HG03097 (cell line): ENCODE measurements around the gene JAKMIP2.
"Not testable (repeated sequence)": the region's sequence is repeated elsewhere in the genome, so short reads cannot be mapped to it uniquely, and the experiment has no call there.

Source experiments
- ATAC-seq: cut with Tn5 transposase; IDR thresholded peaks from one replicate; pipeline ENCODE4 v1.9.1; 2021; ENCODE audit not compliant: unreplicated experiment, low FRiP score

JAKMIP2 gene

GRCh38 chr5:147750065-147750464 is 32.5 kb downstream of the JAKMIP2 start:
- no peak for ATAC-seq

- ATAC-seq, result no peak
Observed at GRCh38 chr5:147748590-147748989, 33.9 kb downstream of the JAKMIP2 start.

GRCh38 chr5:147746986-147747385 is 35.5 kb downstream of the JAKMIP2 start:
- ATAC-seq, result no peak

- no peak for ATAC-seq
Observed at GRCh38 chr5:147743678-147744374, 38.7 kb downstream of the JAKMIP2 start.

- ATAC-seq, result no peak
Observed at GRCh38 chr5:147743012-147743411, 39.5 kb downstream of the JAKMIP2 start.

- ATAC-seq, result no peak
Observed at GRCh38 chr5:147742151-147742550, 40.4 kb downstream of the JAKMIP2 start.

- ATAC-seq, result no peak
Observed at GRCh38 chr5:147740864-147741263, 41.7 kb downstream of the JAKMIP2 start.

- no peak for ATAC-seq
Observed at GRCh38 chr5:147737921-147738320, 44.6 kb downstream of the JAKMIP2 start.

GRCh38 chr5:147735621-147736125 is 46.9 kb downstream of the JAKMIP2 start:
- ATAC-seq, result no peak

GRCh38 chr5:147734894-147735293 is 47.6 kb downstream of the JAKMIP2 start:
- no peak for ATAC-seq

- ATAC-seq, result no peak
Observed at GRCh38 chr5:147733075-147733474, 49.5 kb downstream of the JAKMIP2 start.

GRCh38 chr5:147732291-147732883 is 50.1 kb downstream of the JAKMIP2 start:
- ATAC-seq, result no peak

- no peak for ATAC-seq
Observed at GRCh38 chr5:147731431-147732290, 50.9 kb downstream of the JAKMIP2 start.

GRCh38 chr5:147727200-147727599 is 55.3 kb downstream of the JAKMIP2 start:
- ATAC-seq, result no peak

- ATAC-seq, result not testable (repeated sequence)
Observed at GRCh38 chr5:147721191-147721960, 61.2 kb downstream of the JAKMIP2 start.

GRCh38 chr5:147713550-147714295 is 68.8 kb downstream of the JAKMIP2 start:
- ATAC-seq, result no peak

GRCh38 chr5:147712598-147712997 is 69.9 kb downstream of the JAKMIP2 start:
- no peak for ATAC-seq

- ATAC-seq, result no peak
Observed at GRCh38 chr5:147712019-147712418, 70.5 kb downstream of the JAKMIP2 start.

GRCh38 chr5:147711019-147711418 is 71.5 kb downstream of the JAKMIP2 start:
- ATAC-seq, result no peak

- ATAC-seq, result no peak
Observed at GRCh38 chr5:147708708-147709107, 73.8 kb downstream of the JAKMIP2 start.
